HepG2 (cell line): ENCODE results near the gene GNGT2. TPM values are rescaled to one million over a fixed set of nuclear protein-coding genes. Genes with fewer than 3 reads are reported as not detected.

ENCODE experiments used
- ATAC-seq: fragments of 200-7000 bp; cut with Tn5 transposase; 3 replicates; pipeline ENCODE4 v1.9.1; 2020; ENCODE audit warnings: mild to moderate bottlenecking, moderate library complexity
- BruUV-seq: library from RNA; stranded (reverse); fragments of 400-500 nt; replicated peaks from 2 replicates; lab custom pipeline; 2021; lab: Mats Ljungman, UMichigan
- CTCF ChIA-PET: fragments of 300-600 bp; formaldehyde crosslinking; extraction: SDS; loops from one replicate; lab custom pipeline; 2021; ENCODE audit warnings: low total read pairs, inconsistent platforms, low intra/inter-chr PET ratio; lab: Yijun Ruan, JAX
- POLR2A ChIA-PET: fragments of 350-600 bp; sonication (Branson Sonifier 250); formaldehyde crosslinking; loops from one replicate; lab custom pipeline; 2020; ENCODE audit warnings: antibody characterized with exemption, inconsistent platforms; lab: Yijun Ruan, JAX
- DNase-seq: peaks from one replicate; pipeline ENCODE4 v3.0.0-alpha.2; 2015; ENCODE audit warnings: low spot score
- FAIRE-seq: peaks from 3 replicates; lab custom pipeline; 2011; peaks lifted over from hg19 to GRCh38; lab: Jason Lieb, UNC
- H2AFZ ChIP-seq: one replicate; pipeline ENCODE4 v1.6.1; 2011; ENCODE audit warnings: low read length, inconsistent platforms
- H3K27ac ChIP-seq: fragments of 300-600 bp; 3 replicates; pipeline ENCODE4 v1.8.0; 2011; ENCODE audit warnings: mixed run types, mild to moderate bottlenecking, mixed read lengths, low read length, inconsistent platforms; ENCODE audit not compliant: insufficient read depth; ENCODE audit errors: extremely low read length
- H3K27me3 ChIP-seq, 2 experiments: fragments of 200-600 bp in 1 of 2; 2 replicates in 1 of 2; 3 replicates in 1 of 2; pipeline versions ENCODE4 v1.6.0 to v1.8.0; 2011; ENCODE audit warnings: low read length in 2 of 2, mild to moderate bottlenecking in 2 of 2, moderate library complexity in 2 of 2, inconsistent platforms in 1 of 2; ENCODE audit not compliant: insufficient read depth in 2 of 2, control insufficient read depth in 1 of 2
- H3K36me3 ChIP-seq, 2 experiments: fragments of 200-600 bp in 1 of 2; replicated peaks in 1 of 2; 2 replicates in 1 of 2; 3 replicates in 1 of 2; pipeline versions ENCODE4 v1.5.1 to v1.8.0; 2011; ENCODE audit warnings: low read length in 2 of 2, inconsistent platforms in 1 of 2; ENCODE audit not compliant: insufficient read depth in 2 of 2, control insufficient read depth in 1 of 2
- H3K4me1 ChIP-seq: 2 replicates; pipeline ENCODE4 v1.5.1; 2012; ENCODE audit warnings: low read length, inconsistent platforms; ENCODE audit not compliant: insufficient read depth
- H3K4me2 ChIP-seq: 2 replicates; pipeline ENCODE4 v1.6.0; 2011; ENCODE audit warnings: low read depth, low read length, inconsistent platforms
- H3K4me3 ChIP-seq, 3 experiments: fragments of 200-600 bp in 1 of 3; sonication (generic), shearing (Covaris generic) in 1 of 3; replicated peaks in 1 of 3; 2 replicates each; pipeline ENCODE4 v1.5.1; 2011 to 2016; ENCODE audit warnings: low read length in 3 of 3, inconsistent platforms in 2 of 3, low read depth in 2 of 3, mild to moderate bottlenecking in 2 of 3, control low read depth in 1 of 3, mixed read lengths in 1 of 3; ENCODE audit not compliant: insufficient read depth in 1 of 3
- H3K79me2 ChIP-seq: one replicate; pipeline ENCODE4 v1.6.1; 2011; ENCODE audit warnings: low read length, inconsistent platforms; ENCODE audit not compliant: insufficient read depth
- H3K9ac ChIP-seq: 2 replicates; pipeline ENCODE4 v1.6.0; 2011; ENCODE audit warnings: mild to moderate bottlenecking, low read depth, low read length, inconsistent platforms; ENCODE audit not compliant: insufficient read depth
- H3K9me3 ChIP-seq: 2 replicates; pipeline ENCODE4 v1.5.1; 2012; ENCODE audit warnings: mild to moderate bottlenecking, low read length
- H4K20me1 ChIP-seq: 2 replicates; pipeline ENCODE4 v1.6.0; 2011; ENCODE audit warnings: inconsistent platforms, mild to moderate bottlenecking, low read length, moderate library complexity; ENCODE audit not compliant: insufficient read depth
- FOXK1 ChIP-seq: sonication (generic); formaldehyde crosslinking; IDR thresholded peaks from 2 replicates; pipeline ENCODE4 v1.4.0; 2020; ENCODE audit warnings: low read depth, missing genetic modification reagents, borderline replicate concordance
- KDM1A ChIP-seq: IDR thresholded peaks from 2 replicates; pipeline ENCODE4 v1.6.1; 2016; ENCODE audit warnings: missing compliant biosample characterization
- PCBP1 ChIP-seq: fragments of 200-400 bp; formaldehyde crosslinking; IDR thresholded peaks from 2 replicates; pipeline ENCODE4 v1.6.1; 2017; ENCODE audit warnings: mild to moderate bottlenecking, low read depth, low read length, borderline replicate concordance
- ZFP82 ChIP-seq: sonication (generic); formaldehyde crosslinking; IDR thresholded peaks from 2 replicates; pipeline ENCODE4 v1.5.1; 2020; ENCODE audit warnings: mild to moderate bottlenecking, missing genetic modification reagents, borderline replicate concordance
- ZMYM3 ChIP-seq: sonication (generic); formaldehyde crosslinking; IDR thresholded peaks from 2 replicates; pipeline ENCODE4 v1.5.1; 2020; ENCODE audit warnings: mild to moderate bottlenecking, missing genetic modification reagents
- ZNF296 ChIP-seq: sonication (generic); formaldehyde crosslinking; conservative IDR thresholded peaks from 2 replicates; pipeline ENCODE4 v1.5.0; 2020; ENCODE audit warnings: mild to moderate bottlenecking, missing genetic modification reagents
- ZNF768 ChIP-seq: sonication (generic); formaldehyde crosslinking; IDR thresholded peaks from 2 replicates; pipeline ENCODE4 v1.4.0; 2020; ENCODE audit warnings: missing genetic modification reagents
- ZNF777 ChIP-seq: sonication (generic); formaldehyde crosslinking; IDR thresholded peaks from 2 replicates; pipeline ENCODE4 v1.4.0; 2020; ENCODE audit warnings: missing genetic modification reagents
- WGBS: methylation state at CpG from one replicate; pipeline ENCODE4 v1.1.6; 2017; ENCODE audit warnings: low lambda C conversion rate; 5-methylcytosine and 5-hydroxymethylcytosine counted together
- in situ Hi-C: cut with HindIII; loops from 2 replicates; pipeline ENCODE4 v1.10.0; 2017; ENCODE audit warnings: low pct_unique_long_range_greater_than_20kb; ENCODE audit not compliant: extremely low pct_ligation_motif_present
- intact Hi-C: fragments of 100-400 bp; cut with micrococcal nuclease; formaldehyde crosslinking; loops from one replicate; pipeline ENCODE4 v1.10.0; 2022; ENCODE audit not compliant: unreplicated experiment
- polyA plus RNA-seq, 8 experiments: library from polyadenylated mRNA; depleted of rRNA in 3 of 8; stranded (reverse) in 7 of 8; unstranded in 1 of 8; fragments of >200 nt; fragmentation: Illumina TruSeq in 4 of 8; extraction: Trizol in 4 of 8; gene quantifications; 2 replicates each; pipeline versions ENCODE4 v1.2.1 to v1.2.3, GENCODE V29; 2011 to 2016; ENCODE audit warnings: low read depth in 4 of 8, missing spikeins in 1 of 8, mixed read lengths in 1 of 8; ENCODE audit not compliant: insufficient read depth in 1 of 8
- total RNA-seq, 5 experiments: library from RNA; depleted of rRNA; stranded (reverse); fragments of >200 nt; fragmentation: Illumina TruSeq; extraction: Trizol; gene quantifications; 2 replicates each; pipeline ENCODE4 v1.2.3, GENCODE V29; 2016; ENCODE audit warnings: low read depth in 1 of 5

Gene GNGT2
- total and polyA plus RNA-seq, 2 of the 13 experiments (the other 11 are each of a cell fraction or from before 2014, with no cell fraction given), result not detected

DNA sequence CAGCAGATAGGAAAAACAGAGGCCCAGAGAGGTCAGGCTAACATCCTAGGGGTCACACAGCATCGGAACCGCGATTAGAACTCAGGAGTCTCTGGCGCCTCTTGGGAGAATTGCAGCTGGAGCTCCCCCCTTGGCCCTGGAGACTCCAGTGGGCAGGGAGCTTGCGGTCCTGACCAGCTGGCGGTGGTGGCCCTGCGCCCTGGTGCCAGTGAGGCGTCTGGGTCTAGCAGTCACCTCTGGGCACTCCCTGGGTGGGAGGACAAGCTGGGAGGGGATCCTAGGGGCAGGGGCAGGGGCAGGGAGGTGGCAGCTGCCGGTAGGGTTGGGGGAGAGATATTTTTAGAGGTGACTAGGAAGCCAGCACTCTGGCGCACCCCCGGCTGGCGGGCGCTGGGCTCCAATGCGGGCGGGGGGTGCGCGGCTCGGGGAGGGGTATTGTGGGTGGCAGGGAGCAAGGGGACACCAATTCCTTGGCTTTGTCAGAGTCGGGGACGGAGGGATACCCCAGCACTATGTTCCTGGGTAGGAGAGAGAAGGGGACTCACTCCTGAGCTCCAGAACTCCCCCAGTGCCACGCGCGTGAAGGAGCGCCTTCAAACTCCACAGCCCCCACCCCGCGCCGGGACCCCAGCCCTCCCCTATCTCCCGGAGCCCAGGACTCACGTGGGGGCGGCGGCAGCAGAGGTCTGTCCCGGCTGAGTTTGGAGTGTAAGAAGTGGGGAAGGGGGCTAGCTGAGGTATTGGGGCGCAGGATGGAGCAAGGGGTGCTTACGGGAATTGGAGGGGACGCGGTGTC is 19.6 kb upstream of the GNGT2 start:
- Histone ChIP-seq H3K27ac (no peak overlapping the region), H3K4me1 (peaks cover 30% of the 10 kb centered on the region), H3K9me3 (no peaks in the 10 kb centered on the region), H4K20me1 (no peaks in the 10 kb centered on the region), H3K79me2 (no peaks in the 10 kb centered on the region), H3K9ac (no peak overlapping the region), H3K4me3 (peak overlapping the region; percentile 41 to 74 (median 70)), H3K27me3 (peaks cover 5 to 54% of the 10 kb centered on the region in 2 experiments; a peak in 4 of 5 replicates), H3K4me2 (peak overlapping the region; percentile 84), H2AFZ (no peak overlapping the region), H3K36me3 (no peaks in the 10 kb centered on the region)
- intact Hi-C loops, result no loop called here
- 0 out of 2 replicates have a peak, but pooled peaks have one; percentile 5 for TF ChIP-seq ZNF777 (CRISPR knock-in tag)
- peak; percentile 99 for TF ChIP-seq ZNF768 (CRISPR knock-in tag)
- 0 out of 2 replicates have a peak, but pooled peaks have one; percentile 1 for TF ChIP-seq PCBP1
- TF ChIP-seq KDM1A (CRISPR knock-in tag), result peak; percentile 66; the same call in 1 of the 2 replicates
- TF ChIP-seq ZMYM3 (CRISPR knock-in tag), result peak; percentile 79
- TF ChIP-seq ZNF296 (CRISPR knock-in tag), result 0 out of 2 replicates have a peak, but pooled peaks have one; percentile 46
- no peak for TF ChIP-seq ZFP82 (CRISPR knock-in tag)
- no peak for TF ChIP-seq FOXK1
- ATAC-seq (no peak), DNase-seq (no peak), FAIRE-seq (no peak)
- WGBS, result 13% methylated on average over 19 of the region's 36 CpGs
- POLR2A ChIA-PET, result no interaction called here
- CTCF ChIA-PET, result no interaction called here
- in situ Hi-C loops, result loop anchor here (5.0 kb wide), 1 partner anchor 48 kb away; no protein-coding TSS in a partner anchor
- BruUV-seq, result no TSS peak
